Adipocyte (in vitro differentiated cells): Measurements from ENCODE around the gene FBXW4.

ENCODE experiments used
- DNase-seq: peaks from one replicate; pipeline ENCODE4 v3.0.0-alpha.2; 2015; ENCODE audit warnings: low read depth
- H3K27me3 ChIP-seq: replicated peaks from 2 replicates; pipeline ENCODE4 v1.7.0; 2013; ENCODE audit warnings: mild to moderate bottlenecking, low read length, moderate library complexity; ENCODE audit not compliant: control insufficient read depth, insufficient read depth
- H3K36me3 ChIP-seq: 2 replicates; pipeline ENCODE4 v1.7.0; 2013; ENCODE audit warnings: low read length, mild to moderate bottlenecking, moderate library complexity; ENCODE audit not compliant: control insufficient read depth, insufficient read depth, severe bottlenecking
- H3K4me1 ChIP-seq: 2 replicates; pipeline ENCODE4 v1.7.0; 2013; ENCODE audit warnings: mild to moderate bottlenecking, low read length, moderate library complexity; ENCODE audit not compliant: control insufficient read depth, insufficient read depth
- H3K4me3 ChIP-seq: 2 replicates; pipeline ENCODE4 v1.7.0; 2013; ENCODE audit warnings: mild to moderate bottlenecking, low read length, moderate library complexity
- H3K9ac ChIP-seq: 2 replicates; pipeline ENCODE4 v1.7.0; 2013; ENCODE audit warnings: mild to moderate bottlenecking, low read length, moderate library complexity
- H3K9me3 ChIP-seq: 2 replicates; pipeline ENCODE4 v1.7.0; 2013; ENCODE audit warnings: mild to moderate bottlenecking, low read length, moderate library complexity; ENCODE audit not compliant: control insufficient read depth

Gene FBXW4

GRCh38 chr10:101563497-101564040 lies 131.4 kb downstream of the FBXW4 start:
- DNase-seq = no peak

GRCh38 chr10:101563007-101563406 lies 132.0 kb downstream of the FBXW4 start:
- peaks cover 56% of the 10 kb centered on the region for H3K27me3 ChIP-seq
- no peaks in the 10 kb centered on the region for H3K9me3 ChIP-seq
- H3K4me1 ChIP-seq = peaks cover 4% of the 10 kb centered on the region
- no peak overlapping the region for H3K4me3 ChIP-seq
- no peak overlapping the region for H3K9ac ChIP-seq
- DNase-seq = no peak
- no peaks in the 10 kb centered on the region for H3K36me3 ChIP-seq

More at GRCh38 chr10:101563497-101564040, 131.4 kb downstream of the FBXW4 start:
- H3K4me1 ChIP-seq = peaks cover 4% of the 10 kb centered on the region
- H3K9me3 ChIP-seq = no peaks in the 10 kb centered on the region
- H3K27me3 ChIP-seq = peaks cover 62% of the 10 kb centered on the region
- H3K36me3 ChIP-seq = no peaks in the 10 kb centered on the region
- H3K4me3 ChIP-seq = no peak overlapping the region
- no peak overlapping the region for H3K9ac ChIP-seq

- Histone ChIP-seq H3K27me3 (peaks cover 48% of the 10 kb centered on the region), H3K4me3 (no peak overlapping the region), H3K4me1 (peaks cover 4% of the 10 kb centered on the region), H3K9ac (no peak overlapping the region), H3K9me3 (no peaks in the 10 kb centered on the region), H3K36me3 (no peaks in the 10 kb centered on the region)
- DNase-seq = no peak
These were observed 132.7 kb downstream of the FBXW4 start for GRCh38 chr10:101562231-101562630.

GRCh38 chr10:101561068-101561915 lies 133.7 kb downstream of the FBXW4 start:
- Histone ChIP-seq H3K4me1 (peaks cover 3% of the 10 kb centered on the region), H3K9me3 (no peaks in the 10 kb centered on the region), H3K9ac (no peak overlapping the region), H3K36me3 (no peaks in the 10 kb centered on the region), H3K27me3 (peaks cover 39% of the 10 kb centered on the region), H3K4me3 (no peak overlapping the region)
- no peak for DNase-seq
